H1 (cell line): ENCODE data around the gene IL18R1. TPM values are rescaled to one million over a fixed set of nuclear protein-coding genes. Genes with fewer than 3 reads are reported as not detected.

ENCODE experiments used
- CTCF ChIA-PET: fragments of 300-600 bp; sonication (Branson Sonifier 250); formaldehyde crosslinking; loops from one replicate; lab custom pipeline; 2021; ENCODE audit not compliant: partially characterized antibody; lab: Charles Lee
- POLR2A ChIA-PET: fragments of 300-600 bp; sonication (Branson Sonifier 250); formaldehyde crosslinking; loops from one replicate; lab custom pipeline; 2021; ENCODE audit warnings: inconsistent platforms; ENCODE audit not compliant: partially characterized antibody; lab: Charles Lee
- DNase-seq, 2 experiments: peaks; one replicate each; pipeline versions ENCODE4 v3.0.0 to v3.0.0-alpha.2; 2010 to 2022; ENCODE audit warnings: low spot score in 2 of 2, low read depth in 1 of 2, mixed read lengths in 1 of 2
- FAIRE-seq: peaks from 2 replicates; lab custom pipeline; 2011; peaks lifted over from hg19 to GRCh38; lab: Jason Lieb, UNC
- H2AFZ ChIP-seq: 2 replicates; pipeline ENCODE4 v1.8.1; 2012; ENCODE audit warnings: low read length, inconsistent platforms
- H2AK5ac ChIP-seq: 2 replicates; pipeline ENCODE4 v1.6.1; 2013; ENCODE audit warnings: low read depth, low read length
- H2BK120ac ChIP-seq: replicated peaks from 2 replicates; pipeline ENCODE3; 2013; ENCODE audit warnings: low read depth, low read length, inconsistent platforms
- H2BK12ac ChIP-seq: 2 replicates; pipeline ENCODE4 v1.6.1; 2013; ENCODE audit warnings: low read depth, low read length
- H2BK15ac ChIP-seq: 2 replicates; pipeline ENCODE4 v1.6.1; 2013; ENCODE audit warnings: low read length
- H2BK20ac ChIP-seq: 2 replicates; pipeline ENCODE4 v1.6.1; 2013; ENCODE audit warnings: low read length
- H2BK5ac ChIP-seq: 2 replicates; pipeline ENCODE4 v1.6.1; 2013; ENCODE audit warnings: low read depth, low read length
- H3K14ac ChIP-seq: 2 replicates; pipeline ENCODE4 v1.6.1; 2013; ENCODE audit warnings: inconsistent platforms; ENCODE audit not compliant: insufficient read length
- H3K18ac ChIP-seq: 2 replicates; pipeline ENCODE4 v1.6.1; 2013; ENCODE audit warnings: low read length; ENCODE audit errors: extremely low read depth
- H3K23ac ChIP-seq: 2 replicates; pipeline ENCODE4 v1.6.1; 2013; ENCODE audit warnings: inconsistent platforms; ENCODE audit not compliant: insufficient read length
- H3K23me2 ChIP-seq: 2 replicates; pipeline ENCODE4 v1.6.1; 2013; ENCODE audit warnings: low read depth, low read length
- H3K27ac ChIP-seq: 2 replicates; pipeline ENCODE4 v1.6.1; 2011; ENCODE audit warnings: low read depth, low read length, inconsistent platforms
- H3K27me3 ChIP-seq, 4 experiments: replicated peaks in 1 of 4; 1 replicate in 1 of 4; 2 replicates in 3 of 4; pipeline versions ENCODE4 v1.6.1 to v1.8.1; 2011 to 2013; ENCODE audit warnings: low read length in 3 of 4, mild to moderate bottlenecking in 3 of 4, inconsistent platforms in 2 of 4, mixed read lengths in 2 of 4, moderate library complexity in 1 of 4; ENCODE audit not compliant: control insufficient read depth in 3 of 4, insufficient read depth in 3 of 4; ENCODE audit errors: extremely low read depth in 1 of 4
- H3K36me3 ChIP-seq, 4 experiments: 2 replicates each; pipeline versions ENCODE4 v1.6.1 to v1.8.1; 2011 to 2013; ENCODE audit warnings: mild to moderate bottlenecking in 4 of 4, low read length in 3 of 4, moderate library complexity in 2 of 4, control low read depth in 1 of 4, inconsistent platforms in 1 of 4; ENCODE audit not compliant: insufficient read depth in 4 of 4, control insufficient read depth in 2 of 4
- H3K4ac ChIP-seq: replicated peaks from 2 replicates; pipeline ENCODE3; 2013; ENCODE audit warnings: low read length, low read depth, mixed read lengths, inconsistent platforms; ENCODE audit not compliant: insufficient read length
- H3K4me1 ChIP-seq, 4 experiments: replicated peaks in 1 of 4; 1 replicate in 1 of 4; 2 replicates in 3 of 4; pipeline versions ENCODE4 v1.6.1 to v1.8.1; 2011 to 2013; ENCODE audit warnings: low read length in 3 of 4, inconsistent platforms in 2 of 4, mixed read lengths in 1 of 4; ENCODE audit not compliant: insufficient read depth in 4 of 4, control insufficient read depth in 3 of 4
- H3K4me2 ChIP-seq, 2 experiments: 2 replicates each; pipeline versions ENCODE4 v1.6.1 to v1.8.1; 2011 to 2013; ENCODE audit warnings: low read depth in 2 of 2, low read length in 2 of 2, control low read depth in 1 of 2, inconsistent platforms in 1 of 2, mild to moderate bottlenecking in 1 of 2; ENCODE audit not compliant: insufficient read depth in 1 of 2
- H3K4me3 ChIP-seq, 4 experiments: fragments of 200-600, 300-600 bp in 1 of 4; sonication (generic), shearing (Covaris generic), sonication (Bioruptor Twin) in 1 of 4; 2 replicates each; pipeline versions ENCODE4 v1.5.1 to v1.8.1; 2011 to 2016; ENCODE audit warnings: low read length in 4 of 4, low read depth in 3 of 4, control low read depth in 2 of 4, inconsistent platforms in 2 of 4, mild to moderate bottlenecking in 2 of 4, mixed read lengths in 1 of 4, moderate library complexity in 1 of 4; ENCODE audit not compliant: insufficient read depth in 2 of 4; ENCODE audit errors: extremely low read depth in 1 of 4
- H3K56ac ChIP-seq: replicated peaks from 2 replicates; pipeline ENCODE3; 2013; ENCODE audit warnings: low read depth, mild to moderate bottlenecking, mixed read lengths, low read length, inconsistent platforms; ENCODE audit not compliant: insufficient read length
- H3K79me1 ChIP-seq: 2 replicates; pipeline ENCODE4 v1.6.1; 2013; ENCODE audit warnings: low read depth, low read length, control low read depth
- H3K79me2 ChIP-seq, 2 experiments: 2 replicates each; pipeline versions ENCODE4 v1.6.1 to v1.8.1; 2012 to 2013; ENCODE audit warnings: low read length in 2 of 2, mild to moderate bottlenecking in 2 of 2, inconsistent platforms in 1 of 2; ENCODE audit not compliant: insufficient read depth in 2 of 2, control insufficient read depth in 1 of 2
- H3K9ac ChIP-seq, 4 experiments: replicated peaks in 1 of 4; 1 replicate in 1 of 4; 2 replicates in 3 of 4; pipeline versions ENCODE4 v1.6.1 to v1.8.1; 2011 to 2013; ENCODE audit warnings: low read depth in 3 of 4, low read length in 3 of 4, control low read depth in 2 of 4, mild to moderate bottlenecking in 2 of 4, moderate library complexity in 2 of 4, inconsistent platforms in 1 of 4; ENCODE audit errors: extremely low read depth in 1 of 4
- H3K9me3 ChIP-seq, 2 experiments: 2 replicates each; pipeline versions ENCODE4 v1.6.1 to v1.8.1; 2012 to 2013; ENCODE audit warnings: mild to moderate bottlenecking in 2 of 2, moderate library complexity in 2 of 2, control low read depth in 1 of 2, inconsistent platforms in 1 of 2, low read depth in 1 of 2, low read length in 1 of 2, mixed read lengths in 1 of 2; ENCODE audit not compliant: insufficient read depth in 2 of 2
- H4K20me1 ChIP-seq, 2 experiments: replicated peaks in 1 of 2; 2 replicates each; pipeline versions ENCODE3 to v1.8.1; 2011 to 2013; ENCODE audit warnings: inconsistent platforms in 2 of 2, low read length in 2 of 2, mild to moderate bottlenecking in 1 of 2; ENCODE audit not compliant: insufficient read depth in 2 of 2, control insufficient read depth in 1 of 2
- H4K5ac ChIP-seq: 2 replicates; pipeline ENCODE4 v1.6.1; 2013; ENCODE audit warnings: low read length, low read depth, mixed read lengths, inconsistent platforms; ENCODE audit not compliant: insufficient read length
- H4K8ac ChIP-seq: 2 replicates; pipeline ENCODE4 v1.8.0; 2013; ENCODE audit warnings: mild to moderate bottlenecking, moderate library complexity, low read length, inconsistent platforms; ENCODE audit not compliant: insufficient read depth; ENCODE audit errors: extremely low read depth
- H4K91ac ChIP-seq: replicated peaks from 2 replicates; pipeline ENCODE3; 2013; ENCODE audit warnings: low read length, mixed read lengths, inconsistent platforms; ENCODE audit not compliant: insufficient read length
- BACH1 ChIP-seq: IDR thresholded peaks from 2 replicates; pipeline ENCODE4 v1.6.1; 2012; ENCODE audit warnings: low read length, improper control_type of control experiment
- CBX8 ChIP-seq: fragments of 300-800, 300-1000 bp; sonication (generic); IDR thresholded peaks from 2 replicates; pipeline ENCODE4 v1.7.1; 2016; ENCODE audit warnings: low read depth, low read length, borderline replicate concordance
- CHD2 ChIP-seq: IDR thresholded peaks from 2 replicates; pipeline ENCODE4 v1.6.1; 2012; ENCODE audit warnings: low read length, improper control_type of control experiment
- EGR1 ChIP-seq: IDR thresholded peaks from 2 replicates; pipeline ENCODE4 v1.6.1; 2011; ENCODE audit warnings: low read depth, low read length, borderline replicate concordance
- HDAC6 ChIP-seq: IDR thresholded peaks from one replicate; pipeline ENCODE4 v1.7.1; 2012; ENCODE audit warnings: low read depth, mild to moderate bottlenecking, inconsistent platforms, low read length, moderate library complexity
- MAFK ChIP-seq: IDR thresholded peaks from 2 replicates; pipeline ENCODE4 v1.6.1; 2012; ENCODE audit warnings: low read depth, mild to moderate bottlenecking, improper control_type of control experiment, low read length
- PHF8 ChIP-seq: fragments of 200-600 bp; sonication (generic); conservative IDR thresholded peaks from 2 replicates; pipeline ENCODE4 v1.7.1; 2012; ENCODE audit warnings: low read depth, mild to moderate bottlenecking, inconsistent platforms, low read length, moderate library complexity
- POU5F1 ChIP-seq: IDR thresholded peaks from 2 replicates; pipeline ENCODE4 v1.6.1; 2011; ENCODE audit warnings: low read depth, mild to moderate bottlenecking, low read length, moderate library complexity
- RFX5 ChIP-seq: IDR thresholded peaks from 2 replicates; pipeline ENCODE4 v1.6.1; 2011; ENCODE audit warnings: low read depth, low read length, improper control_type of control experiment, borderline replicate concordance
- SIN3A ChIP-seq, 2 experiments: IDR thresholded peaks in 1 of 2; conservative IDR thresholded peaks in 1 of 2; 2 replicates each; pipeline ENCODE4 v1.6.1; 2011 to 2012; ENCODE audit warnings: low read length in 2 of 2, improper control_type of control experiment in 1 of 2, low read depth in 1 of 2, mild to moderate bottlenecking in 1 of 2
- SIX5 ChIP-seq: IDR thresholded peaks from 2 replicates; pipeline ENCODE4 v1.6.1; 2011; ENCODE audit warnings: mild to moderate bottlenecking, low read depth, low read length
- SP1 ChIP-seq: IDR thresholded peaks from 2 replicates; pipeline ENCODE4 v1.6.1; 2011; ENCODE audit warnings: low read depth, low read length
- SP2 ChIP-seq: IDR thresholded peaks from 2 replicates; pipeline ENCODE4 v1.6.1; 2012; ENCODE audit warnings: mild to moderate bottlenecking, low read length, inconsistent platforms
- SUZ12 ChIP-seq: fragments of 200-600 bp; sonication (generic); IDR thresholded peaks from 2 replicates; pipeline ENCODE4 v1.6.1; 2012; ENCODE audit warnings: mild to moderate bottlenecking, inconsistent platforms, low read length, moderate library complexity, mixed read lengths
- TBP ChIP-seq: IDR thresholded peaks from 2 replicates; pipeline ENCODE4 v1.6.1; 2011; ENCODE audit warnings: low read depth, low read length, improper control_type of control experiment
- TCF12 ChIP-seq: IDR thresholded peaks from 2 replicates; pipeline ENCODE4 v1.6.1; 2011; ENCODE audit warnings: low read depth, mild to moderate bottlenecking, low read length
- WGBS, 2 experiments: shearing (Covaris generic) in 1 of 2; methylation state at CpG; one replicate each; pipeline versions ENCODE4 v1.1.6 to v1.1.7; 2013 to 2015; ENCODE audit warnings: low lambda C conversion rate in 2 of 2, mixed read lengths in 2 of 2, inconsistent platforms in 1 of 2, low coverage in 1 of 2, missing lambda C conversion rate in 1 of 2; ENCODE audit not compliant: insufficient replicate concordance in 2 of 2, insufficient coverage in 1 of 2, insufficient read length in 1 of 2; ENCODE audit errors: extremely low coverage in 1 of 2, missing lambda C conversion rate in 1 of 2; 5-methylcytosine and 5-hydroxymethylcytosine counted together
- polyA plus RNA-seq, 7 experiments: library from polyadenylated mRNA; depleted of rRNA in 3 of 7; stranded (reverse) in 5 of 7; unstranded in 2 of 7; fragments of >200 nt in 5 of 7; fragments of 200-250 nt in 2 of 7; gene quantifications; 1 replicate in 5 of 7; 2 replicates in 1 of 7; 4 replicates in 1 of 7; pipeline versions ENCODE4 v1.2.1 to v1.2.3, GENCODE V29; 2011 to 2013; ENCODE audit warnings: missing spikeins in 2 of 7, mixed read lengths in 2 of 7
- total RNA-seq: library from RNA; stranded (reverse); fragmentation: NEBNext Ultra II Directional; extraction: Animal tissue kit (Norgen Biotek cat#: 25700); gene quantifications from 2 replicates; pipeline ENCODE4 v1.2.1, GENCODE V29; 2021

IL18R1 gene
- total and polyA plus RNA-seq, 2 of the 8 experiments (the other 6 are each of a cell fraction or from before 2014, with no cell fraction given): 0.54 TPM; not detected in 1

GRCh38 chr2:102313025-102313424 lies 42.6 kb upstream of the IL18R1 start:
- FAIRE-seq (no peak), DNase-seq (no peak)
- H2BK15ac ChIP-seq: no peak overlapping the region
- 90% methylated on average over 2 of the region's 2 CpGs; no CpG with 5 or more reads in 1 of the 2 experiments for WGBS, 2 experiments
- no peak overlapping the region for H2AFZ ChIP-seq
- H3K79me2 ChIP-seq: no peaks in the 10 kb centered on the region
- no peak overlapping the region for H2BK5ac ChIP-seq
- H3K56ac ChIP-seq: no peak overlapping the region
- H2BK120ac ChIP-seq: no peak overlapping the region
- H2AK5ac ChIP-seq: no peak overlapping the region
- H3K9ac ChIP-seq: no peak overlapping the region
- H4K20me1 ChIP-seq: no peaks in the 10 kb centered on the region
- POLR2A ChIA-PET: no interaction called here
- H4K91ac ChIP-seq: no peak overlapping the region
- no peak overlapping the region for H3K27ac ChIP-seq
- CTCF ChIA-PET: no interaction called here
- H3K4me2 ChIP-seq: no peak overlapping the region
- no peaks in the 10 kb centered on the region for H3K27me3 ChIP-seq
- H3K4ac ChIP-seq: no peak overlapping the region
- no peak overlapping the region for H4K8ac ChIP-seq
- no peak overlapping the region for H3K18ac ChIP-seq
- no peak overlapping the region for H2BK20ac ChIP-seq
- no peak overlapping the region for H3K14ac ChIP-seq
- H3K23ac ChIP-seq: no peak overlapping the region
- no peaks in the 10 kb centered on the region for H3K79me1 ChIP-seq
- H2BK12ac ChIP-seq: no peak overlapping the region
- no peaks in the 10 kb centered on the region for H3K36me3 ChIP-seq
- H4K5ac ChIP-seq: no peak overlapping the region
- H3K4me3 ChIP-seq: no peak overlapping the region
- no peaks in the 10 kb centered on the region for H3K4me1 ChIP-seq
- no peaks in the 10 kb centered on the region for H3K9me3 ChIP-seq
- no peaks in the 10 kb centered on the region for H3K23me2 ChIP-seq
- TF ChIP-seq PHF8 (no peak), POU5F1 (no peak), SP1 (no peak), SUZ12 (no peak), BACH1 (no peak), TBP (no peak), SIX5 (no peak), CHD2 (no peak), SIN3A (conservative IDR thresholded peaks at IDR 0.05 in 1 of 2, IDR thresholded peaks at IDR 0.05 in 1 of 2; ENCODE audit: low read depth in 1 of 2, low read length in 2 of 2) (no peak), CBX8 (no peak), MAFK (no peak), TCF12 (no peak), HDAC6 (no peak), EGR1 (no peak), RFX5 (no peak), SP2 (no peak)
